Stomach (tissue), 9 donors: ENCODE results near the gene ARL2. TPM values are rescaled to one million over a fixed set of nuclear protein-coding genes. Genes with fewer than 3 reads are reported as not detected.
A peak's percentile ranks its signal among the peaks of the same experiment; 100 is the strongest.

Source experiments
- DNase-seq, 2 donors: peaks; one replicate each; pipeline versions ENCODE4 v3.0.0 to v3.0.0-alpha.2; 2013 to 2019
- H3K27ac ChIP-seq, 5 donors: fragments of 200-600 bp in 4 of 5; sonication (generic) in 4 of 5; one replicate each; pipeline ENCODE4 v1.5.1; 2013 to 2019; ENCODE audit warnings: mild to moderate bottlenecking in 1 of 5, moderate library complexity in 1 of 5
- H3K27me3 ChIP-seq, 3 donors: fragments of 200-600 bp; sonication (generic); one replicate each; pipeline ENCODE4 v1.5.1; 2017 to 2019; ENCODE audit warnings: mixed run types in 1 of 3
- H3K36me3 ChIP-seq, 4 donors: fragments of 200-600 bp; sonication (generic); 1 replicate in 3 of 4; 2 replicates in 1 of 4; pipeline ENCODE4 v1.5.1; 2016 to 2019
- H3K4me1 ChIP-seq, 4 donors: fragments of 200-600 bp; sonication (generic); one replicate each; pipeline ENCODE4 v1.5.1; 2016 to 2019
- H3K4me3 ChIP-seq, 4 donors: fragments of 200-600 bp; sonication (generic) in 3 of 4; one replicate each; pipeline ENCODE4 v1.5.1; 2016 to 2019; ENCODE audit warnings: mild to moderate bottlenecking in 1 of 4
- H3K9me3 ChIP-seq, 4 donors: fragments of 200-600 bp; sonication (generic); one replicate each; pipeline ENCODE4 v1.5.1; 2016 to 2019
- EP300 ChIP-seq: sonication (generic); formaldehyde crosslinking; IDR thresholded peaks from one replicate; pipeline ENCODE4 v1.6.1; 2017; ENCODE audit warnings: antibody characterized with exemption
- POLR2A ChIP-seq, 4 donors: fragments of 450-650 bp; IDR thresholded peaks; one replicate each; pipeline ENCODE4 v1.6.1; 2016; ENCODE audit warnings: antibody characterized with exemption in 4 of 4, control low read depth in 2 of 4, mild to moderate bottlenecking in 1 of 4, moderate library complexity in 1 of 4
- POLR2AphosphoS5 ChIP-seq, 3 donors: sonication (generic); formaldehyde crosslinking; IDR thresholded peaks; one replicate each; pipeline ENCODE4 v1.6.1; 2016; ENCODE audit warnings: antibody characterized with exemption in 3 of 3
- WGBS, 5 donors: extraction: QIAGEN DNeasy Blood & Tissue Kit in 3 of 5; methylation state at CpG; one replicate each; pipeline versions ENCODE4 v1.1.5 to v1.1.7; 2013 to 2018; 5-methylcytosine and 5-hydroxymethylcytosine counted together
- intact Hi-C: fragments of 100-400 bp; cut with DNase I; formaldehyde crosslinking; loops from one replicate; pipeline ENCODE4 v1.15.1; 2023; ENCODE audit warnings: low total_unique reads
- polyA plus RNA-seq, 3 donors: library from polyadenylated mRNA; stranded (reverse); fragments of 200-250 nt; gene quantifications; one replicate each; pipeline ENCODE4 v1.2.3, GENCODE V29; 2013
- total RNA-seq, 5 donors: library from RNA; depleted of rRNA; stranded (reverse); fragments of >200 nt; gene quantifications; one replicate each; pipeline versions ENCODE4 v1.1.0 to v1.2.3, GENCODE V29; 2014 to 2016
- TF ChIP-seq, protein P1 (sequence below), 7 experiments: fragments of 450-650 bp in 4 of 7; fragments of 200-600 bp in 3 of 7; sonication (generic) in 3 of 7; IDR thresholded peaks; one replicate each; pipeline ENCODE4 v1.5.1; 2016 to 2019; ENCODE audit warnings: antibody characterized with exemption in 7 of 7, control low read depth in 2 of 7, mild to moderate bottlenecking in 1 of 7
- donor health status: healthy with polysubstance abuse.
- donor health status: Bipolar disorder and iron deficiency.
- donor health status: healthy.

Gene ARL2
- total and polyA plus RNA-seq, 8 donors, result 4.9 to 237 (median 93.2) TPM

- 15 to 34% (median 19%) methylated on average over 9 to 11 of the region's 11 CpGs for WGBS, 5 donors
- Histone ChIP-seq H3K27me3 (no peaks in the 10 kb centered on the region), H3K27ac (peak overlapping the region; percentile 57 to 90 (median 84)), H3K4me3 (peak overlapping the region; percentile 49 to 59 (median 52)), H3K36me3 (peaks cover 0 to 31% (median 19%) of the 10 kb centered on the region in 4 donors), H3K9me3 (no peaks in the 10 kb centered on the region), H3K4me1 (peaks cover 6 to 35% (median 29%) of the 10 kb centered on the region in 4 donors)
- DNase-seq, result no peak
- intact Hi-C loops, result loop anchor here (10.0 kb wide), 1 partner anchor 82 kb away; the partner anchor contains the start of gene ATG2A
- TF ChIP-seq, protein P1, sequence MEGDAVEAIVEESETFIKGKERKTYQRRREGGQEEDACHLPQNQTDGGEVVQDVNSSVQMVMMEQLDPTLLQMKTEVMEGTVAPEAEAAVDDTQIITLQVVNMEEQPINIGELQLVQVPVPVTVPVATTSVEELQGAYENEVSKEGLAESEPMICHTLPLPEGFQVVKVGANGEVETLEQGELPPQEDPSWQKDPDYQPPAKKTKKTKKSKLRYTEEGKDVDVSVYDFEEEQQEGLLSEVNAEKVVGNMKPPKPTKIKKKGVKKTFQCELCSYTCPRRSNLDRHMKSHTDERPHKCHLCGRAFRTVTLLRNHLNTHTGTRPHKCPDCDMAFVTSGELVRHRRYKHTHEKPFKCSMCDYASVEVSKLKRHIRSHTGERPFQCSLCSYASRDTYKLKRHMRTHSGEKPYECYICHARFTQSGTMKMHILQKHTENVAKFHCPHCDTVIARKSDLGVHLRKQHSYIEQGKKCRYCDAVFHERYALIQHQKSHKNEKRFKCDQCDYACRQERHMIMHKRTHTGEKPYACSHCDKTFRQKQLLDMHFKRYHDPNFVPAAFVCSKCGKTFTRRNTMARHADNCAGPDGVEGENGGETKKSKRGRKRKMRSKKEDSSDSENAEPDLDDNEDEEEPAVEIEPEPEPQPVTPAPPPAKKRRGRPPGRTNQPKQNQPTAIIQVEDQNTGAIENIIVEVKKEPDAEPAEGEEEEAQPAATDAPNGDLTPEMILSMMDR (IDR thresholded peaks at IDR 0.05), result no peak
- no peak for TF ChIP-seq POLR2A (IDR thresholded peaks at IDR 0.05)
- TF ChIP-seq EP300, result no peak
- TF ChIP-seq POLR2AphosphoS5 (IDR thresholded peaks at IDR 0.05), result no peak
These were observed 17.6 kb upstream of the ARL2 start for GRCh38 chr11:64996327-64996709.

- TF ChIP-seq EP300 (no peak), POLR2AphosphoS5 (IDR thresholded peaks at IDR 0.05) (peak; percentile 58 to 90 (median 87)), POLR2A (IDR thresholded peaks at IDR 0.05) (peak in 2 of 4 donors; percentile 27 to 49)
- TF ChIP-seq, protein P1 (IDR thresholded peaks at IDR 0.05), result peak in 5 of 7 experiments; percentile 26 to 64 (median 44)
- DNase-seq, result peak; percentile 89 to 91
- Histone ChIP-seq H3K4me1 (peaks cover 6 to 31% (median 28%) of the 10 kb centered on the region in 4 donors), H3K4me3 (peak within 1 kb of the TSS; percentile 49 to 59 (median 52)), H3K27me3 (no peaks in the 10 kb centered on the region), H3K27ac (peak within 1 kb of the TSS; percentile 57 to 90 (median 84)), H3K36me3 (peaks cover 0 to 26% (median 14%) of the 10 kb centered on the region in 4 donors), H3K9me3 (no peaks in the 10 kb centered on the region)
- 13 to 20% (median 19%) methylated on average over 9 of the region's 9 CpGs for WGBS, 5 donors
- intact Hi-C loops, result loop anchor here (10.0 kb wide), 1 partner anchor 82 kb away; the partner anchor contains the start of gene ATG2A
These were observed 17.1 kb upstream of the ARL2 start, which contains the start of gene BATF2 for GRCh38 chr11:64996710-64997380. TSS of gene BATF2 (minus strand) at chr11:64996971. CDS start at chr11:64996914, 57 bp downstream.

GRCh38 chr11:64998141-64998540 is 15.8 kb upstream of the ARL2 start:
- no peak overlapping the region for H3K4me3 ChIP-seq
- H3K36me3 ChIP-seq, result peaks cover 0 to 15% (median 4%) of the 10 kb centered on the region in 4 donors
- intact Hi-C loops, result loop anchor here (10.0 kb wide), 1 partner anchor 83 kb away; the partner anchor contains the start of gene ATG2A
- no peak overlapping the region for H3K27ac ChIP-seq
- H3K4me1 ChIP-seq, result peaks cover 6 to 31% (median 28%) of the 10 kb centered on the region in 4 donors
- no peak for DNase-seq
- no peaks in the 10 kb centered on the region for H3K9me3 ChIP-seq
- no peaks in the 10 kb centered on the region for H3K27me3 ChIP-seq
- 63 to 93% (median 85%) methylated on average over 1 of the region's 1 CpG for WGBS, 5 donors
- no peak for TF ChIP-seq POLR2A (IDR thresholded peaks at IDR 0.05)
- TF ChIP-seq, protein P1 (IDR thresholded peaks at IDR 0.05), result no peak
- no peak for TF ChIP-seq EP300
- TF ChIP-seq POLR2AphosphoS5 (IDR thresholded peaks at IDR 0.05), result no peak

GRCh38 chr11:64998690-64999431 is 15.1 kb upstream of the ARL2 start:
- no peaks in the 10 kb centered on the region for H3K27me3 ChIP-seq
- peaks cover 6 to 31% (median 28%) of the 10 kb centered on the region in 4 donors for H3K4me1 ChIP-seq
- WGBS, 5 donors, result 60 to 67% (median 65%) methylated on average over 6 to 9 of the region's 9 CpGs
- intact Hi-C loops, result loop anchor here (10.0 kb wide), 1 partner anchor 84 kb away; the partner anchor contains the start of gene ATG2A
- H3K4me3 ChIP-seq, result no peak overlapping the region
- no peaks in the 10 kb centered on the region for H3K9me3 ChIP-seq
- H3K36me3 ChIP-seq, result peaks cover 0 to 8% (median 2%) of the 10 kb centered on the region in 4 donors
- H3K27ac ChIP-seq, result no peak overlapping the region
- DNase-seq, result peak in 1 of 2 donors; percentile 65
- TF ChIP-seq EP300 (no peak), POLR2A (IDR thresholded peaks at IDR 0.05) (no peak), POLR2AphosphoS5 (IDR thresholded peaks at IDR 0.05) (no peak)
- TF ChIP-seq, protein P1 (IDR thresholded peaks at IDR 0.05), result no peak
